Measurements from ENCODE around the gene RAB3GAP2. TPM values are rescaled to one million over a fixed set of nuclear protein-coding genes. Genes with fewer than 3 reads are reported as not detected.
"Not testable (repeated sequence)": the region's sequence is repeated elsewhere in the genome, so short reads cannot be mapped to it uniquely, and the experiment has no call there.

The RAB3GAP2 gene
- total RNA-seq, 1 donor from 2014 or later = 38.7 TPM

- DNase-seq = no peak
Observed at GRCh38 chr1:220137019-220137786, 135.1 kb downstream of the RAB3GAP2 start.

GRCh38 chr1:220135755-220136154 lies 136.5 kb downstream of the RAB3GAP2 start:
- DNase-seq = no peak

- no peak for DNase-seq
Observed at GRCh38 chr1:220129479-220130210, 142.6 kb downstream of the RAB3GAP2 start.

GRCh38 chr1:220127076-220127475 lies 145.2 kb downstream of the RAB3GAP2 start:
- DNase-seq = no peak

GRCh38 chr1:220124542-220124941 lies 147.7 kb downstream of the RAB3GAP2 start:
- no peak for DNase-seq

- no peak for DNase-seq
Observed at GRCh38 chr1:220123889-220124288, 148.4 kb downstream of the RAB3GAP2 start.

- no peak for DNase-seq
Observed at GRCh38 chr1:220123066-220123465, 149.2 kb downstream of the RAB3GAP2 start.

- DNase-seq = no peak
Observed at GRCh38 chr1:220121791-220122530, 150.3 kb downstream of the RAB3GAP2 start.

- no peak for DNase-seq
Observed at GRCh38 chr1:220119043-220119512, 153.2 kb downstream of the RAB3GAP2 start.

GRCh38 chr1:220113136-220113695 lies 159.0 kb downstream of the RAB3GAP2 start:
- DNase-seq = no peak

GRCh38 chr1:220112600-220112999 lies 159.7 kb downstream of the RAB3GAP2 start:
- not testable (repeated sequence) for DNase-seq

- not testable (repeated sequence) for DNase-seq
Observed at GRCh38 chr1:220110473-220110872, 161.8 kb downstream of the RAB3GAP2 start.

- DNase-seq = no peak
Observed at GRCh38 chr1:220099826-220100225, 172.4 kb downstream of the RAB3GAP2 start.

Small RNA genes within 50 kb of the gene (small RNA-seq; reads per million reads assigned to genes)
- not detected for gene MIR194-1
- 1.6 reads per million, percentile 81 among the genes with 10 or more reads in this experiment for gene MIR215
- not detected for gene MIR664A
- gene SNORA36B = not detected

Other genes starting within 250 kb of the RAB3GAP2 start
- 174 TPM for gene EPRS1, start 225.9 kb downstream of the RAB3GAP2 start, total RNA-seq
- 23.2 TPM for gene BPNT1, start 182.7 kb downstream of the RAB3GAP2 start, total RNA-seq
- 71.4 TPM for gene IARS2, start 178.3 kb downstream of the RAB3GAP2 start, total RNA-seq